ENCODE measurements around the gene DNER. TPM values are rescaled to one million over a fixed set of nuclear protein-coding genes. Genes with fewer than 3 reads are reported as not detected.

The DNER gene
- total and polyA plus RNA-seq, 2 experiments from 2014 or later = 4.7 to 8.8 TPM

GRCh38 chr2:229526951-229527350 is 187.4 kb downstream of the DNER start:
- Histone ChIP-seq H3K4me1 (ENCODE audit: insufficient read depth) (no peaks in the 10 kb centered on the region), H4K20me1 (replicated peaks; ENCODE audit: insufficient read depth) (no peaks in the 10 kb centered on the region; the same call in 1 of the 2 replicates), H3K79me2 (replicated peaks; ENCODE audit: insufficient read depth) (no peaks in the 10 kb centered on the region), H2AFZ (no peak overlapping the region), H3K9me2 (ENCODE audit: insufficient read depth) (no peaks in the 10 kb centered on the region), H3K27ac (ENCODE audit: low read depth) (no peak overlapping the region), H3F3A (replicated peaks; ENCODE audit: low read depth) (no peaks in the 10 kb centered on the region), H3K4me2 (no peak overlapping the region), H3K36me3 (ENCODE audit: insufficient read depth) (no peaks in the 10 kb centered on the region), H3K27me3 (ENCODE audit: insufficient read depth) (no peaks in the 10 kb centered on the region), H3K4me3 (no peak overlapping the region)
- DNase-seq (ENCODE audit: low spot score) (no peak), ATAC-seq (no peak)
- H3K4me1 Mint-ChIP-seq = peaks cover 9% of the 10 kb centered on the region; the same call in 2 of the 3 replicates
- no peak for TF ChIP-seq CREB1 (CRISPR knock-in tag; IDR thresholded peaks at IDR 0.05; ENCODE audit: low read depth)
- TF ChIP-seq ZNF462 (CRISPR knock-in tag; IDR thresholded peaks at IDR 0.05) = no peak
- TF ChIP-seq STAT1 (IDR thresholded peaks at IDR 0.05; ENCODE audit: unreplicated experiment) = no peak
- no peak for TF ChIP-seq EZH2phosphoT487 (IDR thresholded peaks at IDR 0.05; ENCODE audit: unreplicated experiment)
- no peaks in the 10 kb centered on the region for H3K27me3 Mint-ChIP-seq (ENCODE audit: insufficient read depth, low read depth, poor library complexity)
- H3K36me3 Mint-ChIP-seq (ENCODE audit: low read depth) = no peaks in the 10 kb centered on the region; the same call in 2 of the 3 replicates
- no peak overlapping the region for H3K27ac Mint-ChIP-seq
- no peak overlapping the region for H3K4me3 Mint-ChIP-seq
- peaks cover 11% of the 10 kb centered on the region for H3K9me3 Mint-ChIP-seq

GRCh38 chr2:229524799-229525198 is 189.6 kb downstream of the DNER start:
- no peaks in the 10 kb centered on the region for H3K36me3 Mint-ChIP-seq (ENCODE audit: low read depth)
- H3K9me3 Mint-ChIP-seq = no peaks in the 10 kb centered on the region
- H3K4me3 ChIP-seq = no peak overlapping the region
- H3K79me2 ChIP-seq (replicated peaks; ENCODE audit: insufficient read depth) = no peaks in the 10 kb centered on the region
- H3K27ac ChIP-seq (ENCODE audit: low read depth) = no peak overlapping the region
- H3K4me1 ChIP-seq (ENCODE audit: insufficient read depth) = peaks cover 9% of the 10 kb centered on the region
- H3K36me3 ChIP-seq (ENCODE audit: insufficient read depth) = no peaks in the 10 kb centered on the region
- H3F3A ChIP-seq (replicated peaks; ENCODE audit: low read depth) = no peaks in the 10 kb centered on the region
- DNase-seq (ENCODE audit: low spot score) = no peak
- no peak overlapping the region for H3K4me2 ChIP-seq
- no peak overlapping the region for H3K4me3 Mint-ChIP-seq
- H3K27ac Mint-ChIP-seq = no peak overlapping the region
- no peaks in the 10 kb centered on the region for H3K27me3 Mint-ChIP-seq (ENCODE audit: insufficient read depth, low read depth, poor library complexity)
- H4K20me1 ChIP-seq (replicated peaks; ENCODE audit: insufficient read depth) = no peaks in the 10 kb centered on the region; the same call in 1 of the 2 replicates
- H2AFZ ChIP-seq = no peak overlapping the region
- no peaks in the 10 kb centered on the region for H3K9me2 ChIP-seq (ENCODE audit: insufficient read depth)
- H3K27me3 ChIP-seq (ENCODE audit: insufficient read depth) = no peaks in the 10 kb centered on the region
- ATAC-seq = no peak
- H3K4me1 Mint-ChIP-seq = peaks cover 14% of the 10 kb centered on the region; the same call in 2 of the 3 replicates
- TF ChIP-seq STAT1 (IDR thresholded peaks at IDR 0.05; ENCODE audit: unreplicated experiment) (no peak), CTCF (conservative IDR thresholded peaks at IDR 0.05; ENCODE audit: low read depth in 2 of 2) (no peak)

All from GM23338 (cell line).